DND-41 (cell line): ENCODE results near the gene AATK.

ENCODE experiments used
- ATAC-seq: fragments of 200-7000 bp; cut with Tn5 transposase; 3 replicates; pipeline ENCODE4 v1.9.1; 2021; ENCODE audit warnings: low read depth; ENCODE audit not compliant: insufficient read depth
- DNase-seq: peaks from one replicate; pipeline ENCODE4 v3.0.0-alpha.2; 2020
- H2AFZ ChIP-seq: 2 replicates; pipeline ENCODE4 v1.6.0; 2012; ENCODE audit warnings: low read depth, low read length
- H3K27ac ChIP-seq: 2 replicates; pipeline ENCODE4 v1.5.1; 2012; ENCODE audit warnings: low read length, inconsistent platforms
- H3K27me3 ChIP-seq: fragments of 200-600 bp; sonication (generic); 2 replicates; pipeline ENCODE4 v1.6.0; 2012; ENCODE audit warnings: low read length, mild to moderate bottlenecking, inconsistent platforms; ENCODE audit not compliant: insufficient read depth, poor library complexity
- H3K36me3 ChIP-seq: 2 replicates; pipeline ENCODE4 v1.5.1; 2012; ENCODE audit warnings: low read length, inconsistent platforms; ENCODE audit not compliant: insufficient read depth
- H3K4me1 ChIP-seq: 2 replicates; pipeline ENCODE4 v1.5.1; 2012; ENCODE audit warnings: mild to moderate bottlenecking, low read length; ENCODE audit not compliant: insufficient read depth
- H3K4me2 ChIP-seq: 2 replicates; pipeline ENCODE4 v1.6.0; 2012; ENCODE audit warnings: mild to moderate bottlenecking, moderate library complexity, low read length, inconsistent platforms; ENCODE audit not compliant: insufficient read depth
- H3K4me3 ChIP-seq, 2 experiments: fragments of 200-600 bp in 1 of 2; shearing (Covaris generic) in 1 of 2; 2 replicates each; pipeline ENCODE4 v1.5.1; 2012 to 2016; ENCODE audit warnings: inconsistent platforms in 2 of 2, low read length in 2 of 2, mild to moderate bottlenecking in 2 of 2, low read depth in 1 of 2, moderate library complexity in 1 of 2
- H3K79me2 ChIP-seq: 2 replicates; pipeline ENCODE4 v1.6.0; 2012; ENCODE audit warnings: low read length, inconsistent platforms; ENCODE audit not compliant: insufficient read depth
- H3K9ac ChIP-seq: 2 replicates; pipeline ENCODE4 v1.6.0; 2012; ENCODE audit warnings: low read depth, mild to moderate bottlenecking, inconsistent platforms, low read length, moderate library complexity
- H3K9me3 ChIP-seq: 2 replicates; pipeline ENCODE4 v1.5.1; 2012; ENCODE audit warnings: low read length, moderate library complexity, mild to moderate bottlenecking, inconsistent platforms; ENCODE audit not compliant: insufficient read depth, severe bottlenecking
- H4K20me1 ChIP-seq: 2 replicates; pipeline ENCODE4 v1.6.0; 2012; ENCODE audit warnings: low read length; ENCODE audit not compliant: insufficient read depth
- CTCF ChIP-seq: IDR thresholded peaks from 2 replicates; pipeline ENCODE4 v1.5.1; 2012; ENCODE audit warnings: borderline replicate concordance, low read length, moderate library complexity, mild to moderate bottlenecking; ENCODE audit not compliant: poor library complexity, severe bottlenecking; ENCODE audit errors: extremely low read depth
- EZH2 ChIP-seq: IDR thresholded peaks from 3 replicates; pipeline ENCODE4 v1.6.1; 2012; ENCODE audit warnings: borderline replicate concordance, low read depth, mild to moderate bottlenecking, moderate library complexity, low read length, inconsistent platforms; ENCODE audit not compliant: severe bottlenecking

Gene AATK

GRCh38 chr17:81124377-81124776 is 41.6 kb downstream of the AATK start:
- H3K36me3 ChIP-seq: no peaks in the 10 kb centered on the region
- TF ChIP-seq EZH2 (no peak), CTCF (no peak)
- no peaks in the 10 kb centered on the region for H3K9me3 ChIP-seq
- H3K9ac ChIP-seq: no peak overlapping the region
- no peak overlapping the region for H3K27ac ChIP-seq
- H2AFZ ChIP-seq: no peak overlapping the region
- no peak overlapping the region for H3K4me2 ChIP-seq
- H3K4me3 ChIP-seq: no peak overlapping the region
- H4K20me1 ChIP-seq: peaks cover 6% of the 10 kb centered on the region; the same call in 1 of the 2 replicates
- peaks cover 4% of the 10 kb centered on the region for H3K27me3 ChIP-seq
- DNase-seq: no peak
- no peaks in the 10 kb centered on the region for H3K79me2 ChIP-seq
- no peaks in the 10 kb centered on the region for H3K4me1 ChIP-seq
- no peak for ATAC-seq

DNA sequence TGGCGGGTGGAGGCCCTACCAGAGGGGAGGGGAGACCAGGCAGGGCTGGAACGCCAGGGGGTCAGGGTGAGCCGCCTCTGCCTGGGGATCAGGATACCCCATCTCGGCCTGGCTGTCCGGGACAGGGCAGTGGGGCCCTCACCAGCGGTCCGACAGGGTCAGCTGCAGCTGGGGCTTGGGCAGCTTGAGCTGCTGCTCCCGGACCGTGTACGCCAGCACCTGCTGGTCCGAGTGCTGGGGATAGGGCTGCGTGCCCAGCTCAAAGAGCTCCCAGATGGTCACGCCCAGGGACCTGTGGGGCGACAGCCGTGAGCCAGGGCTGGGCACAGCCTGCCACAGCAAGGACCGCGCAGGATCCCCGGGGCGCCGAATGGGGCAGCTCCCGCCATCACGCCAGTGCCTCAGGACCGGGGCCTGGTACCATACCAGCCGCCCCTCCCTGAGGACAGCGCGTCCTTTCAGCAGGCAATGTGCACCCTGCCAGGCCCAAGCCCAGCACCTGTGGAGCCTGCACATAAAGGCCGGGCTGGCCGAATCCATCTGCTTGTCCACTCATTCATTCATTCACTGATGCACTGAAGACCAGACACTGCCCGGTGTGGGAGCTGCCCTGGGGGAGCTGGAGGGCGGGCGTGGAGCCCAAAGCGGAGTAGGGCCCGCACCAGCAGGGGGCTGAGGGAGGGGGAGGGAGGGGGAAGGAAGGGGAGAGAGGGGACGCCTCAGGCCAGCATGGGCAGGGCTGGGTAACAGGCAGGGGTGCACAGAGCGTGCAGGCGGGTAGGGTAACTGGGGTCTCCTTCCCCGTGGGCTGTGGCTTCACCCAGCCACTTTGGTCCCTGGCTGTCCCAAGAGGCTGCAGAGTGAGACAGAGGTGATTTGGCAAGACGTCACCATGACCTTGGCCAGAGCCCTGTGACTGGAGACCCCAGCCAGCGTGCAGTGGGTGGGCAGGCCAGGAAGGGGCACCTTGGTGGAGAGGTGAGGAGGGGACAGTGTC is 42.7 kb downstream of the AATK start:
- H3K27ac ChIP-seq: no peak overlapping the region
- H3K27me3 ChIP-seq: peaks cover 3% of the 10 kb centered on the region
- no peak for TF ChIP-seq EZH2
- no peak for TF ChIP-seq CTCF
- H3K9me3 ChIP-seq: no peaks in the 10 kb centered on the region
- H3K4me2 ChIP-seq: no peak overlapping the region
- no peaks in the 10 kb centered on the region for H3K36me3 ChIP-seq
- ATAC-seq (no peak), DNase-seq (no peak)
- H3K4me3 ChIP-seq: no peak overlapping the region
- 0 out of 2 replicates have a peak, but pooled peaks cover 2% of the 10 kb centered on the region for H4K20me1 ChIP-seq
- no peak overlapping the region for H2AFZ ChIP-seq
- H3K9ac ChIP-seq: no peak overlapping the region
- no peaks in the 10 kb centered on the region for H3K4me1 ChIP-seq
- no peaks in the 10 kb centered on the region for H3K79me2 ChIP-seq

- Histone ChIP-seq H3K79me2 (no peaks in the 10 kb centered on the region), H3K4me2 (no peak overlapping the region), H3K27me3 (no peaks in the 10 kb centered on the region), H3K4me1 (no peaks in the 10 kb centered on the region), H3K4me3 (no peak overlapping the region), H3K36me3 (no peaks in the 10 kb centered on the region), H3K27ac (no peak overlapping the region), H4K20me1 (no peaks in the 10 kb centered on the region), H3K9ac (no peak overlapping the region), H2AFZ (no peak overlapping the region), H3K9me3 (no peaks in the 10 kb centered on the region)
- no peak for DNase-seq
- TF ChIP-seq CTCF (no peak), EZH2 (no peak)
- no peak for ATAC-seq
These were observed 43.9 kb downstream of the AATK start for GRCh38 chr17:81121841-81122733.
